Mesenchymal stem cell (in vitro differentiated cells and primary cell): Measurements from ENCODE around the gene KDM5A.
"Not testable (repeated sequence)": the region's sequence is repeated elsewhere in the genome, so short reads cannot be mapped to it uniquely, and the experiment has no call there.

Source experiments
- DNase-seq: peaks from one replicate; pipeline ENCODE4 v3.0.0-alpha.2; 2013
- H2AFZ ChIP-seq: one replicate; pipeline ENCODE4 v1.6.1; 2013; ENCODE audit warnings: low read depth, mild to moderate bottlenecking, control low read depth, inconsistent platforms, low read length, moderate library complexity
- H2AK5ac ChIP-seq: 2 replicates; pipeline ENCODE4 v1.6.1; 2013; ENCODE audit warnings: low read length, moderate library complexity, mild to moderate bottlenecking, inconsistent platforms; ENCODE audit not compliant: severe bottlenecking
- H2BK120ac ChIP-seq: one replicate; pipeline ENCODE4 v1.6.1; 2013; ENCODE audit warnings: low read depth, mild to moderate bottlenecking, inconsistent platforms, low read length, moderate library complexity
- H2BK12ac ChIP-seq, 2 experiments: one replicate each; pipeline ENCODE4 v1.6.1; 2013; ENCODE audit warnings: inconsistent platforms in 2 of 2, low read length in 2 of 2, mild to moderate bottlenecking in 2 of 2, moderate library complexity in 2 of 2, control low read depth in 1 of 2
- H2BK15ac ChIP-seq: one replicate; pipeline ENCODE4 v1.6.1; 2013; ENCODE audit warnings: mild to moderate bottlenecking, low read depth, inconsistent platforms; ENCODE audit not compliant: poor library complexity, severe bottlenecking
- H2BK5ac ChIP-seq: 2 replicates; pipeline ENCODE4 v1.6.1; 2013; ENCODE audit warnings: low read depth, mild to moderate bottlenecking, low read length, control low read depth, inconsistent platforms; ENCODE audit not compliant: poor library complexity, severe bottlenecking
- H3K14ac ChIP-seq, 2 experiments: one replicate each; pipeline ENCODE4 v1.6.1; 2013; ENCODE audit warnings: inconsistent platforms in 2 of 2, low read length in 2 of 2, control low read depth in 1 of 2, mild to moderate bottlenecking in 1 of 2, moderate library complexity in 1 of 2
- H3K18ac ChIP-seq, 2 experiments: one replicate each; pipeline ENCODE4 v1.6.1; 2013; ENCODE audit warnings: inconsistent platforms in 2 of 2, low read length in 2 of 2, control low read depth in 1 of 2, low read depth in 1 of 2, mild to moderate bottlenecking in 1 of 2
- H3K23ac ChIP-seq, 2 experiments: one replicate each; pipeline ENCODE4 v1.6.1; 2013; ENCODE audit warnings: inconsistent platforms in 2 of 2, low read length in 2 of 2, mild to moderate bottlenecking in 2 of 2, moderate library complexity in 2 of 2, control low read depth in 1 of 2
- H3K27ac ChIP-seq: 2 replicates; pipeline ENCODE4 v1.5.1; 2013; ENCODE audit warnings: mild to moderate bottlenecking, moderate library complexity, low read length, control low read depth, inconsistent platforms; ENCODE audit not compliant: poor library complexity, severe bottlenecking
- H3K27me3 ChIP-seq, 2 experiments: 2 replicates each; pipeline versions ENCODE4 v1.6.1 to v1.7.0; 2013; ENCODE audit warnings: low read length in 2 of 2, mild to moderate bottlenecking in 2 of 2, moderate library complexity in 2 of 2, control low read depth in 1 of 2, inconsistent platforms in 1 of 2; ENCODE audit not compliant: control insufficient read depth in 1 of 2, insufficient read depth in 1 of 2
- H3K36me3 ChIP-seq, 2 experiments: 2 replicates each; pipeline versions ENCODE4 v1.6.1 to v1.7.0; 2013; ENCODE audit warnings: low read length in 2 of 2, control low read depth in 1 of 2, inconsistent platforms in 1 of 2, low read depth in 1 of 2, mild to moderate bottlenecking in 1 of 2; ENCODE audit not compliant: insufficient read depth in 2 of 2, control insufficient read depth in 1 of 2
- H3K4ac ChIP-seq, 2 experiments: one replicate each; pipeline ENCODE4 v1.6.1; 2013; ENCODE audit warnings: inconsistent platforms in 2 of 2, low read length in 2 of 2, mild to moderate bottlenecking in 2 of 2, moderate library complexity in 2 of 2, control low read depth in 1 of 2, low read depth in 1 of 2
- H3K4me1 ChIP-seq: 2 replicates; pipeline ENCODE4 v1.6.1; 2013; ENCODE audit warnings: low read depth, low read length, control low read depth; ENCODE audit not compliant: control insufficient read depth, insufficient read depth
- H3K4me2 ChIP-seq: 2 replicates; pipeline ENCODE4 v1.6.1; 2013; ENCODE audit warnings: low read length, mild to moderate bottlenecking, inconsistent platforms; ENCODE audit not compliant: poor library complexity, severe bottlenecking
- H3K4me3 ChIP-seq, 2 experiments: 2 replicates each; pipeline versions ENCODE4 v1.5.1 to v1.7.0; 2013; ENCODE audit warnings: low read length in 2 of 2, mild to moderate bottlenecking in 2 of 2, control low read depth in 1 of 2, low read depth in 1 of 2; ENCODE audit not compliant: insufficient read depth in 1 of 2
- H3K79me1 ChIP-seq: replicated peaks from 2 replicates; pipeline ENCODE4 v1.6.1; 2013; ENCODE audit warnings: mild to moderate bottlenecking, control low read depth, low read length, inconsistent platforms; ENCODE audit not compliant: poor library complexity, severe bottlenecking
- H3K9ac ChIP-seq: 2 replicates; pipeline ENCODE4 v1.7.0; 2013; ENCODE audit warnings: mild to moderate bottlenecking, low read length, moderate library complexity
- H3K9me3 ChIP-seq: 2 replicates; pipeline ENCODE4 v1.7.0; 2013; ENCODE audit warnings: mild to moderate bottlenecking, low read length; ENCODE audit not compliant: control insufficient read depth
- H4K8ac ChIP-seq: one replicate; pipeline ENCODE4 v1.6.1; 2013; ENCODE audit warnings: inconsistent platforms, mild to moderate bottlenecking, low read length, moderate library complexity
- H4K91ac ChIP-seq: one replicate; pipeline ENCODE4 v1.6.1; 2013; ENCODE audit warnings: mild to moderate bottlenecking, low read length, inconsistent platforms
- WGBS: methylation state at CpG from one replicate; pipeline ENCODE4 v1.1.7; 2013; ENCODE audit warnings: mixed read lengths; 5-methylcytosine and 5-hydroxymethylcytosine counted together

KDM5A gene

DNA sequence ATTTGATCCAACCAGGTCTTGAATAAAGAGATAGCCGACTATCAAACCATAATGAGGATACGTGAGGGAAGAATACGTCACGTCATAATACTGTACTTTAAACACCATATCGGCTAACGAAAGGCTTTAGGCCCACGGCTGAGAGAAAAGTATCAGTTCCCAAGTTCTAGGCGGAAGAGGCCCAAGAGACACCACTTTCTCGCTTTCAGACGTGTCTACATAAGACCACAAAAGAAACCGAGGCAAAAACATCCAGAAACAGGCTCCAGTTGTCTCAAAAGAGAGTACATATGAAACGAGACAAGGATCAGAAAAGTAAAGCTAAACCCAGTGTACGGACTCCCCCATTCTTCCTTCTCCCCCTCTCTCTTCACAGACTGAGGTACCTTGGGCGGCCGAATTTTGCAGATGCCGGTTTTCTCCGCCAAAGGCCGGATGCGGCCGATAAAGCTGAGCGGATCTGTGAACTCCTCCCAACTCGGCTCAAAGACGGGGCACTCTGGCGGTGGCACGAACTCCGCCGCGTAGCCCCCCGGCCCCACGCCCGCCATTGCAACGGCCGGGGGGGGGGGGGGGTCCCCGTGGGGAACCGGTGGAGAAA, 479 bp downstream of the KDM5A start:
- no peak overlapping the region for H2AFZ ChIP-seq
- peak overlapping the region; percentile 5 for H2BK5ac ChIP-seq
- H2BK12ac ChIP-seq = no peak overlapping the region
- H2BK15ac ChIP-seq = no peak overlapping the region
- peak overlapping the region; percentile 56 for H4K91ac ChIP-seq
- H3K18ac ChIP-seq = peak overlapping the region; percentile 59 to 64
- H4K8ac ChIP-seq = peak overlapping the region; percentile 19
- H3K79me1 ChIP-seq = peaks cover 6% of the 10 kb centered on the region
- peak overlapping the region in 1 of 2 experiments; percentile 60 for H3K4ac ChIP-seq
- under 1% methylated on average over 34 of the region's 35 CpGs for WGBS
- peak; percentile 60 for DNase-seq
- H3K27me3 ChIP-seq = no peaks in the 10 kb centered on the region
- H3K27ac ChIP-seq = peak overlapping the region; percentile 100
- H3K9me3 ChIP-seq = no peaks in the 10 kb centered on the region
- H3K36me3 ChIP-seq = peaks cover 5 to 18% of the 10 kb centered on the region in 2 experiments
- peak overlapping the region; percentile 92 to 99 for H3K4me3 ChIP-seq
- no peak overlapping the region for H3K23ac ChIP-seq
- peak overlapping the region in 1 of 2 experiments; percentile 28 for H3K14ac ChIP-seq
- no peak overlapping the region for H2AK5ac ChIP-seq
- H2BK120ac ChIP-seq = peak overlapping the region; percentile 61
- H3K4me2 ChIP-seq = peak overlapping the region; percentile 59
- peak overlapping the region; percentile 99 for H3K9ac ChIP-seq
- peaks cover 3% of the 10 kb centered on the region for H3K4me1 ChIP-seq

DNA sequence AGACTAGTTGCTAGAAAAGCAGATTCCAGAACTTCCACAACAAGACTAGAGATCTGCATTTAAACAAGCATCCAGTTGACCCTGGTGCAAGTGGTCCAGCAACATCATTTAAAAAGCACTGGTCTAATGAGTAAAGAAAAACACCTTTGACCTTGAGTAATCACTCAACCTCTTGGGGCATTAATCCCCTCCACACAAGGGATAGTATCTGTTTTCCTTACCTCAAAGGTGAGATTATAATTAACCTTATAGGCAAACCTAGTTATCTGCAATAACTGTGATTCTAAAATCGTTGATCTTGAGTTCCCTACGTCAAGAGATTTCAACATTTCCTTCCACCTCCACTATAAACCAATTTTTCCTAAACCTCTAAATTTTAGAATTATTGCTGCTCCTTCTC, 1.1 kb downstream of the KDM5A start:
- H3K27me3 ChIP-seq = no peaks in the 10 kb centered on the region
- H2AFZ ChIP-seq = no peak overlapping the region
- H2BK15ac ChIP-seq = no peak overlapping the region
- H2AK5ac ChIP-seq = no peak overlapping the region
- no peak overlapping the region for H4K91ac ChIP-seq
- H3K4me2 ChIP-seq = peak overlapping the region; percentile 67
- peak; percentile 33 for DNase-seq
- peaks cover 3% of the 10 kb centered on the region for H3K4me1 ChIP-seq
- H2BK5ac ChIP-seq = no peak overlapping the region
- H3K27ac ChIP-seq = no peak overlapping the region
- H3K9ac ChIP-seq = peak overlapping the region; percentile 99
- no peak overlapping the region for H3K14ac ChIP-seq
- no peak overlapping the region for H2BK120ac ChIP-seq
- peak overlapping the region in 1 of 2 experiments; percentile 99 for H3K4me3 ChIP-seq
- no peaks in the 10 kb centered on the region for H3K9me3 ChIP-seq
- H3K23ac ChIP-seq = no peak overlapping the region
- no peak overlapping the region for H4K8ac ChIP-seq
- H3K36me3 ChIP-seq = peaks cover 9 to 24% of the 10 kb centered on the region in 2 experiments
- no peak overlapping the region for H3K18ac ChIP-seq
- H2BK12ac ChIP-seq = no peak overlapping the region
- H3K79me1 ChIP-seq = peaks cover 6% of the 10 kb centered on the region
- H3K4ac ChIP-seq = no peak overlapping the region
- WGBS = 16% methylated on average over 2 of the region's 2 CpGs

DNA sequence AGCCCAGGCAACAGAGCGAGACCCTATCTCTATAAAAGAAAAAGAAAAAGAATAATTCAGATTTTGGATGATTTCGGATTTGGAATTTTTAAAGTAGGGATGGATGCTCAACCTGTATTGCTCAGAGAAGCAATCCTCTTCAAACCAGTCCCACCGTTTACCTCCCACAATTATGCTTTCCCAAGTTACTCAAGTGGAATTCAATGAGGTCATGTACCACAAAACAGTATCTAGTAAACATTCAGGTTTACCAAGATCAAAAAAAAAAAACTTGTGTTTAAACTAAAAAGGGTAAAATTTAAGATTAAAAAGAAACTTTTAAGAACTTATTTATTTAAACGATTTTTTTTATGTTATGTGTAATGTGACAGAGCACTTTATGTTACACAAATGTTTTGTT, 2.5 kb downstream of the KDM5A start:
- H3K14ac ChIP-seq = no peak overlapping the region
- no peak overlapping the region for H2BK5ac ChIP-seq
- peaks cover 18 to 36% of the 10 kb centered on the region in 2 experiments for H3K36me3 ChIP-seq
- peak overlapping the region; percentile 52 for H3K4me2 ChIP-seq
- H4K91ac ChIP-seq = no peak overlapping the region
- no peak overlapping the region for H3K27ac ChIP-seq
- no peak overlapping the region for H3K18ac ChIP-seq
- no peak overlapping the region for H3K23ac ChIP-seq
- H2AFZ ChIP-seq = no peak overlapping the region
- peaks cover 13% of the 10 kb centered on the region for H3K79me1 ChIP-seq
- H3K4me1 ChIP-seq = peaks cover 3% of the 10 kb centered on the region
- no peak overlapping the region for H2BK12ac ChIP-seq
- DNase-seq = peak; percentile 74
- H4K8ac ChIP-seq = no peak overlapping the region
- no peak overlapping the region for H2BK15ac ChIP-seq
- peak overlapping the region; percentile 99 for H3K9ac ChIP-seq
- H2BK120ac ChIP-seq = no peak overlapping the region
- peak overlapping the region in 1 of 2 experiments; percentile 99 for H3K4me3 ChIP-seq
- H3K27me3 ChIP-seq = no peaks in the 10 kb centered on the region
- no CpG with 5 or more reads among the region's 4 CpGs for WGBS
- no peaks in the 10 kb centered on the region for H3K9me3 ChIP-seq
- no peak overlapping the region for H2AK5ac ChIP-seq
- H3K4ac ChIP-seq = no peak overlapping the region

DNA sequence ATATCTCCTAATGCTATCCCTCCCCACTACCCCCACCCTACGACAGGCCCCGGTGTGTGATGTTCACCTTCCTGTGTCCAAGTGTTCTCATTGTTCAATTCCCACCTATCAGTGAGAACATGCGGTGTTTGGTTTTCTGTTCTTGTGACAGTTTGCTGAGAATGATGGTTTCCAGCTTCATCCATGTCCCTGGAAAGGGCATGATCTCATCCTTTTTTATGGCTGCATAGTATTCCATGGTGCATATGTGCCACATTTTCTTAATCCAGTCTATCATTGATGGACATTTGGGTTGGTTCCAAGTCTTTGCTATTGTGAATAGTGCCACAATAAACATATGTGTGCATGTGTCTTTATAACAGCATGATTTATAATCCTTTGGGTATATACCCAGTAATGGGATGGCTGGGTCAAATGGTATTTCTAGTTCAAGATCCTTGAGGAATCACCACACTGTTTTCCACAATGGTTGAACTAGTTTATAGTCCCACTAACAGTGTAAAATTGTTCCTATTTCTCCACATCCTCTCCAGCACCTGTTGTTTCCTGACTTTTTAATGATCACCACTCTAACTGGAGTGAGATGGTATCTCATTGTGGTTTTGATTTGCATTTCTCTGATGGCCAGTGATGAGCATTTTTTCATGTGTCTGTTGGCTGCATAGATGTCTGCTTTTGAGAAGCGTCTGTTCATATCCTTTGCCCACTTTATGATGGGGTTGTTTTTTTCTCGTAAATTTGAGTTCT, 18.2 kb downstream of the KDM5A start:
- not testable (repeated sequence) for H4K91ac ChIP-seq, H3K23ac ChIP-seq, H3K27me3 ChIP-seq, H2BK12ac ChIP-seq, H2AFZ ChIP-seq, H3K4ac ChIP-seq, H2AK5ac ChIP-seq, H2BK120ac ChIP-seq, H3K4me3 ChIP-seq, H3K9me3 ChIP-seq, H3K9ac ChIP-seq, H3K79me1 ChIP-seq, H2BK15ac ChIP-seq, H4K8ac ChIP-seq, H3K27ac ChIP-seq, H3K4me2 ChIP-seq, H3K4me1 ChIP-seq, H3K18ac ChIP-seq, H2BK5ac ChIP-seq, H3K14ac ChIP-seq, DNase-seq
- H3K36me3 ChIP-seq = peaks cover 15 to 50% of the 10 kb centered on the region in 2 experiments
- 100% methylated on average over 2 of the region's 5 CpGs for WGBS
